ENCODE measurements around the gene AMPH. TPM values are rescaled to one million over a fixed set of nuclear protein-coding genes. Genes with fewer than 3 reads are reported as not detected.
"Not testable (repeated sequence)": the region's sequence is repeated elsewhere in the genome, so short reads cannot be mapped to it uniquely, and the experiment has no call there.

AMPH gene
- total RNA-seq, 1 experiment from 2014 or later = 3.1 TPM

GRCh38 chr7:38354271-38354851, 276.8 kb downstream of the AMPH start:
- DNase-seq (ENCODE audit: low read depth) = peak; percentile 56

- not testable (repeated sequence) for DNase-seq (ENCODE audit: low read depth)
These were observed 277.7 kb downstream of the AMPH start for GRCh38 chr7:38353431-38353881.

GRCh38 chr7:38351601-38352000, 279.6 kb downstream of the AMPH start:
- no peak for DNase-seq (ENCODE audit: low read depth)

GRCh38 chr7:38350777-38351176, 280.4 kb downstream of the AMPH start:
- not testable (repeated sequence) for DNase-seq (ENCODE audit: low read depth)

- DNase-seq (ENCODE audit: low read depth) = peak; percentile 42
These were observed 281.1 kb downstream of the AMPH start for GRCh38 chr7:38349869-38350583.

GRCh38 chr7:38349126-38349795, 281.9 kb downstream of the AMPH start:
- DNase-seq (ENCODE audit: low read depth) = not testable (repeated sequence)

- DNase-seq (ENCODE audit: low read depth) = peak; percentile 67
These were observed 285.6 kb downstream of the AMPH start for GRCh38 chr7:38345299-38346172.

GRCh38 chr7:38344741-38345140, 286.4 kb downstream of the AMPH start:
- not testable (repeated sequence) for DNase-seq (ENCODE audit: low read depth)

- not testable (repeated sequence) for DNase-seq (ENCODE audit: low read depth)
These were observed 289.0 kb downstream of the AMPH start for GRCh38 chr7:38342135-38342534.

GRCh38 chr7:38341172-38341705, 289.9 kb downstream of the AMPH start:
- peak; percentile 45 for DNase-seq (ENCODE audit: low read depth)

- no peak for DNase-seq (ENCODE audit: low read depth)
These were observed 291.0 kb downstream of the AMPH start for GRCh38 chr7:38339953-38340819.

- DNase-seq (ENCODE audit: low read depth) = not testable (repeated sequence)
These were observed 295.0 kb downstream of the AMPH start for GRCh38 chr7:38336148-38336515.

GRCh38 chr7:38335492-38336147, 295.6 kb downstream of the AMPH start:
- peak; percentile 82 for DNase-seq (ENCODE audit: low read depth)

GRCh38 chr7:38335128-38335491, 296.1 kb downstream of the AMPH start:
- no peak for DNase-seq (ENCODE audit: low read depth)

- DNase-seq (ENCODE audit: low read depth) = no peak
These were observed 297.0 kb downstream of the AMPH start for GRCh38 chr7:38334163-38334562.

Data from M059J (cell line).